DMS 273 (cell line): Measurements from ENCODE around the gene KANSL1.
"Not testable (repeated sequence)": the region's sequence is repeated elsewhere in the genome, so short reads cannot be mapped to it uniquely, and the experiment has no call there.

Experiments used
- DNase-seq: peaks from one replicate; lab custom pipeline; 2025; ENCODE audit not compliant: unreplicated experiment; lab: John Stamatoyannopoulos, UW

The KANSL1 gene

DNA sequence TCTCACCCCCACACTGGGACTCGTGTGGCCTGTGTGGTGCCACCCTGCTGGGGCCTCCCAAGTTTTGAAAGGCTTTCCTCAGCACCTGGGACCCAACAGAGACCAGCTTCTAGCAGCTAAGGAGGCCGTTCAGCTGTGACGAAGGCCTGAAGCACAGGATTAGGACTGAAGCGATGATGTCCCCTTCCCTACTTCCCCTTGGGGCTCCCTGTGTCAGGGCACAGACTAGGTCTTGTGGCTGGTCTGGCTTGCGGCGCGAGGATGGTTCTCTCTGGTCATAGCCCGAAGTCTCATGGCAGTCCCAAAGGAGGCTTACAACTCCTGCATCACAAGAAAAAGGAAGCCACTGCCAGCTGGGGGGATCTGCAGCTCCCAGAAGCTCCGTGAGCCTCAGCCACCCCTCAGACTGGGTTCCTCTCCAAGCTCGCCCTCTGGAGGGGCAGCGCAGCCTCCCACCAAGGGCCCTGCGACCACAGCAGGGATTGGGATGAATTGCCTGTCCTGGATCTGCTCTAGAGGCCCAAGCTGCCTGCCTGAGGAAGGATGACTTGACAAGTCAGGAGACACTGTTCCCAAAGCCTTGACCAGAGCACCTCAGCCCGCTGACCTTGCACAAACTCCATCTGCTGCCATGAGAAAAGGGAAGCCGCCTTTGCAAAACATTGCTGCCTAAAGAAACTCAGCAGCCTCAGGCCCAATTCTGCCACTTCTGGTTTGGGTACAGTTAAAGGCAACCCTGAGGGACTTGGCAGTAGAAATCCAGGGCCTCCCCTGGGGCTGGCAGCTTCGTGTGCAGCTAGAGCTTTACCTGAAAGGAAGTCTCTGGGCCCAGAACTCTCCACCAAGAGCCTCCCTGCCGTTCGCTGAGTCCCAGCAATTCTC lies 166.8 kb downstream of the KANSL1 start:
- DNase-seq: no peak

DNA sequence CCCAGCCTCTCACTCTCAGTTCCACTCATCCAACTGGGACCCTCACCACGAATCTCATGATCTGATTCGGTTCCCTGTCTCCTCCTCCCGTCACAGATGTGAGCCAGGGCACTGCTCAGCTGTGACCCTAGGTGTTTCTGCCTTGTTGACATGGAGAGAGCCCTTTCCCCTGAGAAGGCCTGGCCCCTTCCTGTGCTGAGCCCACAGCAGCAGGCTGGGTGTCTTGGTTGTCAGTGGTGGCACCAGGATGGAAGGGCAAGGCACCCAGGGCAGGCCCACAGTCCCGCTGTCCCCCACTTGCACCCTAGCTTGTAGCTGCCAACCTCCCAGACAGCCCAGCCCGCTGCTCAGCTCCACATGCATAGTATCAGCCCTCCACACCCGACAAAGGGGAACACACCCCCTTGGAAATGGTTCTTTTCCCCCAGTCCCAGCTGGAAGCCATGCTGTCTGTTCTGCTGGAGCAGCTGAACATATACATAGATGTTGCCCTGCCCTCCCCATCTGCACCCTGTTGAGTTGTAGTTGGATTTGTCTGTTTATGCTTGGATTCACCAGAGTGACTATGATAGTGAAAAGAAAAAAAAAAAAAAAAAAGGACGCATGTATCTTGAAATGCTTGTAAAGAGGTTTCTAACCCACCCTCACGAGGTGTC lies 167.6 kb downstream of the KANSL1 start:
- peak; percentile 45 for DNase-seq

DNA sequence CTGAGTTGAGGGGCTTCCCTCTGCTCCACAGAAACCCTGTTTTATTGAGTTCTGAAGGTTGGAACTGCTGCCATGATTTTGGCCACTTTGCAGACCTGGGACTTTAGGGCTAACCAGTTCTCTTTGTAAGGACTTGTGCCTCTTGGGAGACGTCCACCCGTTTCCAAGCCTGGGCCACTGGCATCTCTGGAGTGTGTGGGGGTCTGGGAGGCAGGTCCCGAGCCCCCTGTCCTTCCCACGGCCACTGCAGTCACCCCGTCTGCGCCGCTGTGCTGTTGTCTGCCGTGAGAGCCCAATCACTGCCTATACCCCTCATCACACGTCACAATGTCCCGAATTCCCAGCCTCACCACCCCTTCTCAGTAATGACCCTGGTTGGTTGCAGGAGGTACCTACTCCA lies 168.2 kb downstream of the KANSL1 start:
- DNase-seq: no peak

DNA sequence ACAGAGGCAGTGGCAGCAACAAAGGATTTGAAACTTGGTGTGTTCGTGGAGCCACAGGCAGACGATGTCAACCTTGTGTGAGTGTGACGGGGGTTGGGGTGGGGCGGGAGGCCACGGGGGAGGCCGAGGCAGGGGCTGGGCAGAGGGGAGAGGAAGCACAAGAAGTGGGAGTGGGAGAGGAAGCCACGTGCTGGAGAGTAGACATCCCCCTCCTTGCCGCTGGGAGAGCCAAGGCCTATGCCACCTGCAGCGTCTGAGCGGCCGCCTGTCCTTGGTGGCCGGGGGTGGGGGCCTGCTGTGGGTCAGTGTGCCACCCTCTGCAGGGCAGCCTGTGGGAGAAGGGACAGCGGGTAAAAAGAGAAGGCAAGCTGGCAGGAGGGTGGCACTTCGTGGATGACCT lies 168.6 kb downstream of the KANSL1 start:
- DNase-seq: no peak

DNA sequence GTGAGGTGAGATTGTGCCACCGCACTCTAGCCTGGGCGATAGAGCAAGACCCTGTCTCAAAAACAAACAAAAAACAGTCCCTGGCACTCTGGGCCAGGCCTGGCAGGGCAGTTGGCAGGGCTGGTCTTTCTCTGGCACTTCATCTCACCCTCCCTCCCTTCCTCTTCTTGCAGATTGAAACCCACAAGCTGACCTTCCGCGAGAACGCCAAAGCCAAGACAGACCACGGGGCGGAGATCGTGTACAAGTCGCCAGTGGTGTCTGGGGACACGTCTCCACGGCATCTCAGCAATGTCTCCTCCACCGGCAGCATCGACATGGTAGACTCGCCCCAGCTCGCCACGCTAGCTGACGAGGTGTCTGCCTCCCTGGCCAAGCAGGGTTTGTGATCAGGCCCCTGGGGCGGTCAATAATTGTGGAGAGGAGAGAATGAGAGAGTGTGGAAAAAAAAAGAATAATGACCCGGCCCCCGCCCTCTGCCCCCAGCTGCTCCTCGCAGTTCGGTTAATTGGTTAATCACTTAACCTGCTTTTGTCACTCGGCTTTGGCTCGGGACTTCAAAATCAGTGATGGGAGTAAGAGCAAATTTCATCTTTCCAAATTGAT lies 169.3 kb downstream of the KANSL1 start:
- DNase-seq: no peak

DNA sequence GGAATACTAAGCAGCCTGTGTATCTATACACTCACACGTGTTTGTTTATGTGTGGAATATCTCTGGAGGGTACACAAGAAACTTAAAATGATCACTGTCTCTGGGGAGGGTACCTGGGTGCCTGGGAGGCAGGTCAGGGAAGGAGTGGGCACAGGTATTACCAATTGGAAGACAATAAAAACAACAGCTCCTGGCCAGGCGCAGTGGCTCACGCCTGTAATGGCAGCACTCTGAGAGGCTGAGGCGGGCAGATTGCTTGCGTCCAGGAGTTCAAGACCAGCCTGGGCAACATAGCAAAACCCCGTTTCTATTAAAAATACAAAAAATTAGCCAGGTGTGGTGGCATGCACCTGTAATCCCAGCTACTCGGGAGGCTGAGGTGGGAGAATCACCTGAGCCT lies 169.9 kb downstream of the KANSL1 start:
- DNase-seq: not testable (repeated sequence)

DNA sequence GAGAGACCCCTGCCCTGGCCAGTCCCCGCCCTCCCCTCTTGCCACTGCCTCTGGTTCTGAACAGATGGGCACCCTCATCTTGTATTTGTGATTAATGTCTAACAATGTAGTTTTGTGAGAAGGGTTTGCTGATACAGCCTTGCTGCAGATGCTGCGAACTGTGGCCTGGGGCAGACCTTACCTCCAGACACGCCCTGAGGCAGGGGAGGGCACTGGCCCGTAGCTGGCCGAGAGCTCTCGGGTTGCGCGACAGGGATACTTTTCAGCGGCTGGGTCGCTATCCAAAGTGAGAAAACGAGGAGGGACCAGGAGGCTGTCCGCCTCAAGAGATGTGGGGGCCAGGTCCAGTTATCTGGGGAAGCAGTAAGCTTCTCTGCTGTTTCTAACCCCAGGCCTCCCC lies 172.2 kb downstream of the KANSL1 start:
- no peak for DNase-seq

DNA sequence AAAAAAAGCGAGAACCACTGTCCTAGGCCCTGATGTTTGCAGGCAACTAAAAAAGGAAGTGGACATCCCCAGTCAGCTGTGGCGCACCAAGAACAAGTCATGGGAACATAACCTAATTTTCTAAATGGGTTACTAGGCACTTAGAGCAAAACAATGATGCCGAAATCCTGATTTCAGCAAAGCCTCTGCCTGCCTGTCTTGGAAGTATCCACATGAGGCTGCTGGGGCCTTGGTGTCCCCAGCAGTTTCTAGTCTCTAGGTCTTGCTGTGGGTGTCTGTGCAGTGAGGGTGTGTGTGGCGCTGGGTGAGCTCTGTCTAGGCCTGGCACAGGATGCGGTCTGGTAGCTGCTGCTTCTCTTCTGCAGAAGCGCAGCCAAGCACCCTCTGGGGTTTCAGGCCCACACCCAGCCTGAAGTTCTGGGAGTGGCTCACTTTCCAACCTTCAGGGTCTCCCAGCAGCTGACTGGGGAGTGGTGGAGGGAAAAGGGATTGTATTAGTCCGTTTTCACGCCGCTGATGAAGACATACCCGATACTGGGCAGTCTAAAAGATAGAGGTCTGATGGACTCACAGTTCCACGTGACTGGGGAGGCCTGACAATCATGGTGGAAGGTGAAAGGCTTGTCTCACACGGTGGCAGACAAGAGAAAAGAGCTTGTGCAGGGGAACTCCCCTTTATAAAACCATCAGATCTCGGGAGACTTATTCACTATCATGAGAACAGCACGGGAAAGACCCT lies 173.0 kb downstream of the KANSL1 start:
- DNase-seq: no peak

DNA sequence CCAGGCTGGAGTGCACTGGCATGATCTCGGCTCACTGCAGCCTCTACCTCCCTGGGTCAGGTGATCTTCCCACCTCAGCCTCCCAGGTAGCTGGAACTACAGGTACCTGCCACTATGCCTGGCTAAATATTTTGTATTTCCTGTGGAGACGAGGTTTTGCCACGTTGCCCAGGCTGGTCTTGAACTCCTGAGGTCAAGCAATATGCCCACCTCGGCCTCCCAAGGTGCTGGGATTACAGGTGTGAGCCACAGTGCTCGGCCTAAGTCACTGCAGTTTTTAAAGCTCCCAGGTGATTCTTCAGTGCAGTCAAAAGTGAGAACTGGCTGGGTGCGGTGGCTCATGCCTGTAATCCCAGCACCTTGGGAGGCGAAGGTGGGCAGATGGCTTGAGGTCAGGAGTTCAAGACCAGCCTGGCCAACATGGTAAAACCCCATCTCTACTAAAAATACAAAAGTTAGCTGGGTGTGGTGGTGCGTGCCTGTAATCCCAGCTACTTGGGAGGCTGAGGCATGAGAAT lies 173.8 kb downstream of the KANSL1 start:
- DNase-seq: not testable (repeated sequence)

DNA sequence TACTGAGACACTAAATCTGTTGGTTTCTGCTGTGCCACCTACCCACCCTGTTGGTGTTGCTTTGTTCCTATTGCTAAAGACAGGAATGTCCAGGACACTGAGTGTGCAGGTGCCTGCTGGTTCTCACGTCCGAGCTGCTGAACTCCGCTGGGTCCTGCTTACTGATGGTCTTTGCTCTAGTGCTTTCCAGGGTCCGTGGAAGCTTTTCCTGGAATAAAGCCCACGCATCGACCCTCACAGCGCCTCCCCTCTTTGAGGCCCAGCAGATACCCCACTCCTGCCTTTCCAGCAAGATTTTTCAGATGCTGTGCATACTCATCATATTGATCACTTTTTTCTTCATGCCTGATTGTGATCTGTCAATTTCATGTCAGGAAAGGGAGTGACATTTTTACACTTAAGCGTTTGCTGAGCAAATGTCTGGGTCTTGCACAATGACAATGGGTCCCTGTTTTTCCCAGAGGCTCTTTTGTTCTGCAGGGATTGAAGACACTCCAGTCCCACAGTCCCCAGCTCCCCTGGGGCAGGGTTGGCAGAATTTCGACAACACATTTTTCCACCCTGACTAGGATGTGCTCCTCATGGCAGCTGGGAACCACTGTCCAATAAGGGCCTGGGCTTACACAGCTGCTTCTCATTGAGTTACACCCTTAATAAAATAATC lies 179.6 kb downstream of the KANSL1 start:
- no peak for DNase-seq

DNA sequence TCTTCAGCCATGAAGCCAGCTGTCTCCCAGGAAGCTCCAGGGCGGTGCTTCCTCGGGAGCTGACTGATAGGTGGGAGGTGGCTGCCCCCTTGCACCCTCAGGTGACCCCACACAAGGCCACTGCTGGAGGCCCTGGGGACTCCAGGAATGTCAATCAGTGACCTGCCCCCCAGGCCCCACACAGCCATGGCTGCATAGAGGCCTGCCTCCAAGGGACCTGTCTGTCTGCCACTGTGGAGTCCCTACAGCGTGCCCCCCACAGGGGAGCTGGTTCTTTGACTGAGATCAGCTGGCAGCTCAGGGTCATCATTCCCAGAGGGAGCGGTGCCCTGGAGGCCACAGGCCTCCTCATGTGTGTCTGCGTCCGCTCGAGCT lies 180.1 kb downstream of the KANSL1 start:
- no peak for DNase-seq

DNA sequence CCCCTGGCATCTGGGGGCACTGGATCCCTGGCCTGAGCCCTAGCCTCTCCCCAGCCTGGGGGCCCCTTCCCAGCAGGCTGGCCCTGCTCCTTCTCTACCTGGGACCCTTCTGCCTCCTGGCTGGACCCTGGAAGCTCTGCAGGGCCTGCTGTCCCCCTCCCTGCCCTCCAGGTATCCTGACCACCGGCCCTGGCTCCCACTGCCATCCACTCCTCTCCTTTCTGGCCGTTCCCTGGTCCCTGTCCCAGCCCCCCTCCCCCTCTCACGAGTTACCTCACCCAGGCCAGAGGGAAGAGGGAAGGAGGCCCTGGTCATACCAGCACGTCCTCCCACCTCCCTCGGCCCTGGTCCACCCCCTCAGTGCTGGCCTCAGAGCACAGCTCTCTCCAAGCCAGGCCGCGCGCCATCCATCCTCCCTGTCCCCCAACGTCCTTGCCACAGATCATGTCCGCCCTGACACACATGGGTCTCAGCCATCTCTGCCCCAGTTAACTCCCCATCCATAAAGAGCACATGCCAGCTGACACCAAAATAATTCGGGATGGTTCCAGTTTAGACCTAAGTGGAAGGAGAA lies 180.6 kb downstream of the KANSL1 start:
- DNase-seq: no peak

DNA sequence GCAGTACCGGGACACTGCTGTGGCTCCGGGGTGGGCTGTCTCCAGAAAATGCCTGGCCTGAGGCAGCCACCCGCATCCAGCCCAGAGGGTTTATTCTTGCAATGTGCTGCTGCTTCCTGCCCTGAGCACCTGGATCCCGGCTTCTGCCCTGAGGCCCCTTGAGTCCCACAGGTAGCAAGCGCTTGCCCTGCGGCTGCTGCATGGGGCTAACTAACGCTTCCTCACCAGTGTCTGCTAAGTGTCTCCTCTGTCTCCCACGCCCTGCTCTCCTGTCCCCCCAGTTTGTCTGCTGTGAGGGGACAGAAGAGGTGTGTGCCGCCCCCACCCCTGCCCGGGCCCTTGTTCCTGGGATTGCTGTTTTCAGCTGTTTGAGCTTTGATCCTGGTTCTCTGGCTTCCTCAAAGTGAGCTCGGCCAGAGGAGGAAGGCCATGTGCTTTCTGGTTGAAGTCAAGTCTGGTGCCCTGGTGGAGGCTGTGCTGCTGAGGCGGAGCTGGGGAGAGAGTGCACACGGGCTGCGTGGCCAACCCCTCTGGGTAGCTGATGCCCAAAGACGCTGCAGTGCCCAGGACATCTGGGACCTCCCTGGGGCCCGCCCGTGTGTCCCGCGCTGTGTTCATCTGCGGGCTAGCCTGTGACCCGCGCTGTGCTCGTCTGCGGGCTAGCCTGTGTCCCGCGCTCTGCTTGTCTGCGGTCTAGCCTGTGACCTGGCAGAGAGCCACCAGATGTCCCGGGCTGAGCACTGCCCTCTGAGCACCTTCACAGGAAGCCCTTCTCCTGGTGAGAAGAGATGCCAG lies 181.3 kb downstream of the KANSL1 start:
- DNase-seq: no peak

DNA sequence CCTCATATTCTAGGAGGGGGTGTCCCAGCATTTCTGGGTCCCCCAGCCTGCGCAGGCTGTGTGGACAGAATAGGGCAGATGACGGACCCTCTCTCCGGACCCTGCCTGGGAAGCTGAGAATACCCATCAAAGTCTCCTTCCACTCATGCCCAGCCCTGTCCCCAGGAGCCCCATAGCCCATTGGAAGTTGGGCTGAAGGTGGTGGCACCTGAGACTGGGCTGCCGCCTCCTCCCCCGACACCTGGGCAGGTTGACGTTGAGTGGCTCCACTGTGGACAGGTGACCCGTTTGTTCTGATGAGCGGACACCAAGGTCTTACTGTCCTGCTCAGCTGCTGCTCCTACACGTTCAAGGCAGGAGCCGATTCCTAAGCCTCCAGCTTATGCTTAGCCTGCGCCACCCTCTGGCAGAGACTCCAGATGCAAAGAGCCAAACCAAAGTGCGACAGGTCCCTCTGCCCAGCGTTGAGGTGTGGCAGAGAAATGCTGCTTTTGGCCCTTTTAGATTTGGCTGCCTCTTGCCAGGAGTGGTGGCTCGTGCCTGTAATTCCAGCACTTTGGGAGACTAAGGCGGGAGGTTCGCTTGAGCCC lies 182.5 kb downstream of the KANSL1 start:
- no peak for DNase-seq

DNA sequence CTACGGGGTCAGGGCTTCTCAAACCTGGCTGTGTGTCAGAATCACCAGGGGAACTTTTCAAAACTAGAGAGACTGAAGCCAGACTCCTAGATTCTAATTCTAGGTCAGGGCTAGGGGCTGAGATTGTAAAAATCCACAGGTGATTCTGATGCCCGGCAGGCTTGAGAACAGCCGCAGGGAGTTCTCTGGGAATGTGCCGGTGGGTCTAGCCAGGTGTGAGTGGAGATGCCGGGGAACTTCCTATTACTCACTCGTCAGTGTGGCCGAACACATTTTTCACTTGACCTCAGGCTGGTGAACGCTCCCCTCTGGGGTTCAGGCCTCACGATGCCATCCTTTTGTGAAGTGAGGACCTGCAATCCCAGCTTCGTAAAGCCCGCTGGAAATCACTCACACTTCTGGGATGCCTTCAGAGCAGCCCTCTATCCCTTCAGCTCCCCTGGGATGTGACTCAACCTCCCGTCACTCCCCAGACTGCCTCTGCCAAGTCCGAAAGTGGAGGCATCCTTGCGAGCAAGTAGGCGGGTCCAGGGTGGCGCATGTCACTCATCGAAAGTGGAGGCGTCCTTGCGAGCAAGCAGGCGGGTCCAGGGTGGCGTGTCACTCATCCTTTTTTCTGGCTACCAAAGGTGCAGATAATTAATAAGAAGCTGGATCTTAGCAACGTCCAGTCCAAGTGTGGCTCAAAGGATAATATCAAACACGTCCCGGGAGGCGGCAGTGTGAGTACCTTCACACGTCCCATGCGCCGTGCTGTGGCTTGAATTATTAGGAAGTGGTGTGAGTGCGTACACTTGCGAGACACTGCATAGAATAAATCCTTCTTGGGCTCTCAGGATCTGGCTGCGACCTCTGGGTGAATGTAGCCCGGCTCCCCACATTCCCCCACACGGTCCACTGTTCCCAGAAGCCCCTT lies 183.3 kb downstream of the KANSL1 start:
- DNase-seq: no peak

DNA sequence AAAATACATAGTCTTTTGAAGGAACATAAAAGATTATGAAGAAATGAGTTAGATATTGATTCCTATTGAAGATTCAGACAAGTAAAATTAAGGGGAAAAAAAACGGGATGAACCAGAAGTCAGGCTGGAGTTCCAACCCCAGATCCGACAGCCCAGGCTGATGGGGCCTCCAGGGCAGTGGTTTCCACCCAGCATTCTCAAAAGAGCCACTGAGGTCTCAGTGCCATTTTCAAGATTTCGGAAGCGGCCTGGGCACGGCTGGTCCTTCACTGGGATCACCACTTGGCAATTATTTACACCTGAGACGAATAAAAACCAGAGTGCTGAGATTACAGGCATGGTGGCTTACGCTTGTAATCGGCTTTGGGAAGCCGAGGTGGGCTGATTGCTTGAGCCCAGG lies 184.6 kb downstream of the KANSL1 start:
- no peak for DNase-seq

DNA sequence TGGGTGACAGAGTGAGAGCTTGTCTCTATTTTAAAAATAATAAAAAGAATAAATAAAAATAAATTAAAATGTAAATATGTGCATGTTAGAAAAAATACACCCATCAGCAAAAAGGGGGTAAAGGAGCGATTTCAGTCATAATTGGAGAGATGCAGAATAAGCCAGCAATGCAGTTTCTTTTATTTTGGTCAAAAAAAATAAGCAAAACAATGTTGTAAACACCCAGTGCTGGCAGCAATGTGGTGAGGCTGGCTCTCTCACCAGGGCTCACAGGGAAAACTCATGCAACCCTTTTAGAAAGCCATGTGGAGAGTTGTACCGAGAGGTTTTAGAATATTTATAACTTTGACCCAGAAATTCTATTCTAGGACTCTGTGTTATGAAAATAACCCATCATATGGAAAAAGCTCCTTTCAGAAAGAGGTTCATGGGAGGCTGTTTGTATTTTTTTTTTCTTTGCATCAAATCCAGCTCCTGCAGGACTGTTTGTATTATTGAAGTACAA lies 185.7 kb downstream of the KANSL1 start:
- DNase-seq: no peak

DNA sequence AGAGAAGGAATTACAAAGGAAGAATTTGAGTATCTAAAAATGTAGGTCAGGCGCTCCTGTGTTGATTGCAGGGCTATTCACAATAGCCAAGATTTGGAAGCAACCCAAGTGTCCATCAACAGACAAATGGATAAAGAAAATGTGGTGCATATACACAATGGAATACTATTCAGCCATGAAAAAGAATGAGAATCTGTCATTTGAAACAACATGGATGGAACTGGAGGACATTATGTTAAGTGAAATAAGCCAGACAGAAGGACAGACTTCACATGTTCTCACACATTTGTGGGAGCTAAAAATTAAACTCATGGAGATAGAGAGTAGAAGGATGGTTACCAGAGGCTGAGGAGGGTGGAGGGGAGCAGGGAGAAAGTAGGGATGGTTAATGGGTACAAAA lies 187.1 kb downstream of the KANSL1 start:
- DNase-seq: not testable (repeated sequence)
